Measurements from ENCODE around the gene FAM13A. TPM values are rescaled to one million over a fixed set of nuclear protein-coding genes. Genes with fewer than 3 reads are reported as not detected.

The FAM13A gene
- total and polyA plus RNA-seq, 8 donors, result 6.0 to 132 (median 45.7) TPM

GRCh38 chr4:88765729-88766128 lies 291.3 kb downstream of the FAM13A start:
- Histone ChIP-seq H3K27ac (no peak overlapping the region), H3K36me3 (peaks cover 0 to 54% (median 30%) of the 10 kb centered on the region in 4 donors), H3K4me3 (no peak overlapping the region), H3K27me3 (no peaks in the 10 kb centered on the region), H3K4me1 (peaks cover 0 to 18% (median 5%) of the 10 kb centered on the region in 4 donors), H3K9me3 (no peaks in the 10 kb centered on the region)
- DNase-seq, result no peak
- TF ChIP-seq CTCF (IDR thresholded peaks at IDR 0.05) (no peak), POLR2AphosphoS5 (IDR thresholded peaks at IDR 0.05) (peak in 1 of 3 donors; percentile 10), EP300 (IDR thresholded peaks at IDR 0.05) (no peak), POLR2A (IDR thresholded peaks at IDR 0.05) (no peak)
- WGBS, 5 donors, result 47 to 77% (median 60%) methylated on average over 2 of the region's 2 CpGs
- intact Hi-C loops (cut with DNase I; ENCODE audit: low total_unique reads), result no loop called here

GRCh38 chr4:88763075-88763474 lies 293.9 kb downstream of the FAM13A start:
- H3K4me3 ChIP-seq, result no peak overlapping the region
- TF ChIP-seq EP300 (IDR thresholded peaks at IDR 0.05) (no peak), CTCF (IDR thresholded peaks at IDR 0.05) (no peak), POLR2AphosphoS5 (IDR thresholded peaks at IDR 0.05) (no peak), POLR2A (IDR thresholded peaks at IDR 0.05) (no peak)
- H3K36me3 ChIP-seq, result peaks cover 0 to 51% (median 32%) of the 10 kb centered on the region in 4 donors
- H3K9me3 ChIP-seq, result no peaks in the 10 kb centered on the region
- peaks cover 5 to 38% (median 20%) of the 10 kb centered on the region in 4 donors for H3K4me1 ChIP-seq
- H3K27me3 ChIP-seq, result no peaks in the 10 kb centered on the region
- WGBS, 5 donors, result 73 to 85% (median 79%) methylated on average over 6 of the region's 6 CpGs
- intact Hi-C loops (cut with DNase I; ENCODE audit: low total_unique reads), result no loop called here
- no peak for DNase-seq
- H3K27ac ChIP-seq, result no peak overlapping the region

- intact Hi-C loops (cut with DNase I; ENCODE audit: low total_unique reads), result no loop called here
These were observed 295.0 kb downstream of the FAM13A start for GRCh38 chr4:88761861-88762523.

GRCh38 chr4:88761342-88761741 lies 295.6 kb downstream of the FAM13A start:
- Histone ChIP-seq H3K9me3 (no peaks in the 10 kb centered on the region), H3K27me3 (no peaks in the 10 kb centered on the region), H3K4me1 (peaks cover 5 to 54% (median 28%) of the 10 kb centered on the region in 4 donors), H3K27ac (no peak overlapping the region), H3K4me3 (no peak overlapping the region), H3K36me3 (peaks cover 0 to 44% (median 27%) of the 10 kb centered on the region in 4 donors)
- TF ChIP-seq EP300 (IDR thresholded peaks at IDR 0.05) (no peak), CTCF (IDR thresholded peaks at IDR 0.05) (no peak)
- DNase-seq, result no peak
- intact Hi-C loops (cut with DNase I; ENCODE audit: low total_unique reads), result no loop called here
- 77 to 97% (median 93%) methylated on average over 3 of the region's 3 CpGs for WGBS, 5 donors

More at GRCh38 chr4:88761861-88762523, 295.0 kb downstream of the FAM13A start:
- peaks cover 5 to 47% (median 25%) of the 10 kb centered on the region in 4 donors for H3K4me1 ChIP-seq
- H3K9me3 ChIP-seq, result no peaks in the 10 kb centered on the region
- no peak for DNase-seq
- peaks cover 0 to 50% (median 33%) of the 10 kb centered on the region in 4 donors for H3K36me3 ChIP-seq
- H3K27me3 ChIP-seq, result no peaks in the 10 kb centered on the region
- TF ChIP-seq POLR2A (IDR thresholded peaks at IDR 0.05) (no peak), EP300 (IDR thresholded peaks at IDR 0.05) (no peak)
- no peak overlapping the region for H3K4me3 ChIP-seq
- no peak overlapping the region for H3K27ac ChIP-seq
- 75 to 98% (median 93%) methylated on average over 1 to 2 of the region's 2 CpGs for WGBS, 5 donors

- Histone ChIP-seq H3K27me3 (no peaks in the 10 kb centered on the region), H3K4me1 (peaks cover 5 to 57% (median 28%) of the 10 kb centered on the region in 4 donors), H3K36me3 (peaks cover 0 to 37% (median 22%) of the 10 kb centered on the region in 4 donors), H3K9me3 (no peaks in the 10 kb centered on the region), H3K27ac (peak overlapping the region in 2 of 5 donors; percentile 11 to 38), H3K4me3 (no peak overlapping the region)
- peak in 1 of 2 donors; percentile 13 for DNase-seq
- intact Hi-C loops (cut with DNase I; ENCODE audit: low total_unique reads), result no loop called here
- WGBS, 5 donors, result 61 to 74% (median 68%) methylated on average over 2 of the region's 2 CpGs
- no peak for TF ChIP-seq EP300 (IDR thresholded peaks at IDR 0.05)
- no peak for TF ChIP-seq POLR2A (IDR thresholded peaks at IDR 0.05)
- no peak for TF ChIP-seq POLR2AphosphoS5 (IDR thresholded peaks at IDR 0.05)
- no peak for TF ChIP-seq CTCF (IDR thresholded peaks at IDR 0.05)
These were observed 297.1 kb downstream of the FAM13A start for GRCh38 chr4:88759895-88760290.
